ENCODE results near the gene MAGI1.
A peak's percentile ranks its signal among the peaks of the same experiment; 100 is the strongest.

The MAGI1 gene

DNA sequence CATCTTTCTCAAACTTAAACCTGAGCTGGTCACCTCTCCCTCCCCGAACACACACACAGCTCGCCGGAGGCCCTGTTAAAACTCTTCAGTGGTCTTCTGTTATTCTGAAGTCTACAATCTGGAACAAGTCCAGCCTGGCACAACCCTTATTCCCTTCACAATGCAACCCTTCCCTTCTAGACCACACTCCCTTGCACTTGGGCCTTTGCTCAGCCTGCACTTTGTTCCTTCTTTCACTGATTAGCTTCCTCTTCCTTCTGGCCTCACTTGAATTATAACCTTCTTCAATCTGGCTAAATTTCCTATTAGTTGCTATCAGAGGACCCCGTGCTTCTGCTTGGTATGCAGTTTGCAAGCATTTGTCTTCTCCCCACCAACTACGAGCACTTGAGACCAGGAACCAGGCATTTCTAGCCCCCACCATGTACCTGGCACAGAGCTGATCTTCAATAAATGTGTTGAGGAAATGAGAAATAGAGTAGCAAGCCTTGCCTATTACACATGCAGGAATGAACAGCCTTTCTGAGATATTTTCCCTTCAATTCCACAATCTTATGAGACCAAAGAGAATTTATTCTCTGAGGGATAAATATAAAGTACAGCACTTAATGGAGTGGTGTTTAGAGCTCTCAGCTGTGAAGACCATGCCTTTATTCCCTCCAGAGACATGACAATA, 687.8 kb downstream of the MAGI1 start:
- DNase-seq (ENCODE audit: low spot score) = no peak

DNA sequence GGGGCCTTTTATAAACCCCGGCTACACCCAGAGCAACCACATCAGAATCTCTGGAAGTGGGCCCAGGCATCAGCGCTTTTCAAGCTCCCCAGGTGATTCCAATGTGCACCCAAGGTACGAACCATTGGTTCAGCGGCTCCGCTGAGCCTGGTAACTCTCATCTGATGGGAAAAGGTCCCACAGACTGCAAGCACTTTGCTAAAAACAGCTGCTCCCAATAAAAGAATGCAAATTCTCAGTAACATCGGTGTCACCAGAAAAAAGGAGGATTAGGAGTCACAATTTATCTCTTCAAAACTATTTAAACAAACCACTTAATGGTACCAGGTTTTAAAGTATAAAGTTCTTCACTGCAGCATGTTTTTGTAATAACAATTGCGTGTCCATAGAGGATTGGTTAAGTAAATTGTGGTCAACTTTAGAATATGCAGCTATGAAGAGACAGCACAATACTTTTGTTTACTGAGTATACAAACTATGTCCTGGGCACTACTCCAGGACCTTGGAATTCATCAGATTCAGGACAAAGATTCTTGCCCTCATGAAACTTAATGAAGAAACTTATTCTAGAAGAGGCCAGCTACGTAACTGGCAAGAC, 690.2 kb downstream of the MAGI1 start:
- no peak for DNase-seq (ENCODE audit: low spot score)

DNA sequence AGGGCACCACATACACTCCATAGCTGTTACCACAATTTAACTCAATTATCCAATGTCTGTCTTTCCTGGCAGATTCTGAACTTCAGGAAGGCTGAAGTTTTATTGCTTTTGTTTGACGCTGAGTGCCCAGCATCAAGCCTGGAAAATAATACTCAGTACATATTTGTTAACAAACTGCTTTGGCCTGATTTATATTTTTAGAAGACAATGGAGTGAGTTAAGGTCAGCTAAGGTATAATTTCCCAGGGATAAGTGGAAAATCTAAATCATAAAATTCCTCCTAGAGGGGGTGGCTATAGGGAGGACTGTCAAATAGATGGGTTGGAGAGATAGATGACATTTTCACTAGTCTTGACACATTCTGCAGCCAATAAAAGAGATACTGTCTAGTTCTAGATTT, 691.6 kb downstream of the MAGI1 start:
- DNase-seq (ENCODE audit: low spot score) = no peak

DNA sequence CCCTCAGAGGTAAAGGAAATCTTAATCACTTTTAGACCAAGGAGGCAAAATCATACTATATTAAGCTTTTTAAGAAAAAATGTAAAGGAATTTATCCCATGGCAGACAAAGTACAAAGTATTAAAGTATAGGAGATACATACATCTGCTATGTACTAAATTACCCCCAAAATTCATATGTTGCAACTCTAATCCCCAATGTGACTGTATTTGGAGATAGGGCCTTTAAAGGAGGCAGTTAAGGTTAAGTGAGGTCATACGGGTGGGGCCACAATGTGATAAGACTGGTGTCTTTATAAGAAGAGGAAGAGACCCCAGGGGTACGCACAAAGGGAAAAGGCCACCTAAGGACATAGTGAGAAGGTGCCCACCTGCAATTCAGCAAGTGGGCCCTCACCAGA, 693.9 kb downstream of the MAGI1 start:
- no peak for DNase-seq (ENCODE audit: low spot score)

DNA sequence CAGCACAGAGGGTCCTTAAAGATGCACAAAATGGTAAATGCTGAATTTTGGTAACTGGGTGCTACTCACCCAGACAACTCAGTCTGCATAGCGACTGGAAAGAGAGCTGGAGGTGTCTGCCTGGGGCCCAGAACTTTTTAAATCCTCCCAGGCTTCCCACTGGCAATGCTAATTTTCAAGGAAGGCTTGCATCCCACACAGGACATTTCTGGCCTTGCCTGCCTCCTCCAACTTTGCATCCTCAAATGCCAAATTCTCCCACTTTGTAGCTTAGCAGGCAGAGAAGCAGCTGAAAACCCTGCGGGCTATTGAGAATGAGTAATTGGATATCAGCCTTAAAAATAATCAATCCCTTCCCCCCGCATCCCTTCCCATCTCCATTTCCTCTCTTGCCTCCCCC, 694.3 kb downstream of the MAGI1 start:
- DNase-seq (ENCODE audit: low spot score) = no peak

DNA sequence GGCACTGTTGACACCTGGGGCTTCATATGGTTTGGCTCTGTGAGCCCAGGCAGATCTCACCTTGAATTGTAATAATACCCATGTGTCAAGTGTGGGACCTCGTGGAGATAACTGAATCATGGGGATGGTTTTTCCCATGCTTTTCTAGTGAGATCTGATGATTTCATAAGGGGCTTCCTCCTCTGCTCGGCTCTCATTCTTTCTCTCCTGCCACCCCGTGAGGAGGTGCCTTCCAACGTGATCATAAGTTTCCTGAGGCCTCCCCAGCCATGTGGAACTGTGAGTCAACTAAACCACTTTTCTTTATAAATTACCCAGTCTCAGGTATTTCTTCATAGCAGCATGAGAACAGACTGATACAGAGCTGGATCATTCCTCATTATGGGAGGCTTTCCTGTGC, 695.0 kb downstream of the MAGI1 start:
- DNase-seq (ENCODE audit: low spot score) = peak; percentile 87

DNA sequence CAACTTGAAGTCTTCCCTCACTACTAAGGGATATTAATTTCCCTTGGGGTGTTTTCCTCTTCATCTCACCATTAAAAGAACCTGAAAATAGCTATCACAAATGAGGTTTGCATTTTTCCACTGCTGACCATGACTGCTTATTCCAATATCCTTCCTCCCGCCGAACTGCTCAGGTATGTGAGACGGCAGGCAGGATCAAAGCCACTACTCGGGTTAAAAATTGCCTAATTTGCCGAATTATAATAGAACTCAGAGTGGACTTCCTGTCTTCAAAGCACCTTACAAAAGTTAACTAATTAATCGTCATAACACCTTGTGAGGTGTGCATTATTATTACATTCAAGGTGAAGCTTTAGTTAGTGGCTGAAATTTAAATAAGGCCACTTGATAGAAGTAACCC, 695.7 kb downstream of the MAGI1 start:
- peak; percentile 69 for DNase-seq (ENCODE audit: low spot score)

DNA sequence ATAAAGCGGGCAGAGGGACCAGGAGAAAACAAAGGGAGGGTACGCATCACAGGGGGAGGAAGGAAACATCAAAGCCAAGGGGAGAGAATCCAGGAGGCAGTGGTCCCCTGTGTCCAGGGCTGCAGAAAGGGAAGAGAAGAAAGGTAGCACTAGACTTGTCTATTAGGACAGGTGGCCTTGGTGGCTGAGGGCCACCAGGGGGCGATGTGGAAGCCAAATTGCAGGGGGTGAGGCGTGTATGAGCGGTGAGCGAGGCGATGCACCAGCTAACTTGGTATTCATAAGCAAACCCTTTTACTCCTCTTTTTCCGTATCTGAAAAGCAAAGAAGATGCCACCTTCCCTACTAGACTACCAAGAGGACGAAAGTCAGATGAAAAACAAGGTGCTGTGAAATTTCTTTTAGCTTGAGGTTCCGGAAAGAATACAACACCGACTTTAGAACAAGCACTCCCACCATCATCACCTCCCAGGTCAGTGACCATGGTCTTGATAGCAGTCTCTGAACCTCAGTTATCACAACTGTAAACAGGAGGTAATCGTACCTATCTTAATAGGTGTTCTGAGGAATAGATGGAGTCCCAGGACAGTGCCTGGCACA, 696.5 kb downstream of the MAGI1 start:
- peak; percentile 63 for DNase-seq (ENCODE audit: low spot score)

DNA sequence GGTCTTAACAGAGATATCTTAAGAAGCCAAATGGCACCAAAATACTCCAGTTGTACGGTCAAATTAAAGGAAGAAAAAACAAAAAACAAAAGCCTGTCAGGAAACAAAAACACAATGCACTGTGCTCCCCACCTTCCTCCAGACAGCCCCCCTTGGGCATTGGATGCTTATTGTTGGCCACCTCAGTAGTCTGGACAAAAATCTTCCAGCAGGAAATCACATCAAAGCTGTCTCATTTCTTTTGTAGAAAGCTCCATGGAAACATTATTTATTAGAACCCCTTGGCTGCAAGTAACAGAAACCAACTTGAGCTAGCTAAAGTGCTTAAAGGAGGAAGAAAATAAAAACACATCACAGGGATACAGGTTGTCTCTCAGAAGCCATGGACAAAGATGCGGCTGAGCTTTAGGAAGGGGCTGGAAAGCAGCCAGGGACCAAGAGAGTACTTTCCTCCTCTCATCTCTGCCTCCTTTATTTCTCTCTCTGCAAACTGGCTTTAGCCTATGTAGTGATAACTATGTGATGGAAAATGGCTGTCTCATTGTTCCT, 699.5 kb downstream of the MAGI1 start:
- DNase-seq (ENCODE audit: low spot score) = no peak

DNA sequence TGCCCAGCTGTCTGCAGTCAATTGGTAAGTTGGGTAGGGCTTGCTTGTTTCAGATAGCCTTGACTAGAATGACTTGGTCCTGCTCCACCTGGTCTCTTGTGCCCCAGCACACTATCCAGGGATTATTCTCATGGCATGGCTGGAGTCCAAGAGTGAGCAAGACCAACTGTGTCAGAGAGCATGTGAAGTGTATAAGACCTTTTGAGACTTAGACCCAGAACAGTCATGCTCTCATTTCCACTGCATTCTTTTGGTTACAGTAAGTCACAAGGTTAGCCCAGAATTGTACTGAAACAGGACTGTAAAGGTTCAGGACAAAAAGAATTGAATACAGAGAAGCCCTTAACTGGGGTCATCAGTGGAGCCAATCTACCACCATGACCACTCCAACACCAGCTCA, 700.1 kb downstream of the MAGI1 start:
- peak; percentile 81 for DNase-seq (ENCODE audit: low spot score)

DNA sequence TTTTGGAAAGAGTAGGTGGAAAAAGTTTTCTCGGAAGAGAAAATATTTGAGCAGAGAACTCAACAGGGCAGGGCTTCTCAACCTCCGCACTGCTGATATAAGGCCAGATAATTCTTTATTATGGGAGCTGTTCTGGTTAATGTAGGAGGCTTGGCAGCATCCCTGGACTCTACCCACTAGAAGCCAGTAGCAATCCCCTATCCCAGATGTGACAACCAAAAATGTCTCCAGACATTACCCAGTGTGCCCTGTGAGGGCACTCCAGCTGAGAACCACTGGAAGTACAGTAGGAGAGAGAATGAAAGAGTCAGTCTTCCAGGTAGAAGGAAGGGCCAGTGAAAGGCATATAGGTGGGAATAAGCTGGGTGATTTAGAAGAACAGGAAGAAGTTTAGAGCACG, 703.1 kb downstream of the MAGI1 start:
- no peak for DNase-seq (ENCODE audit: low spot score)

DNA sequence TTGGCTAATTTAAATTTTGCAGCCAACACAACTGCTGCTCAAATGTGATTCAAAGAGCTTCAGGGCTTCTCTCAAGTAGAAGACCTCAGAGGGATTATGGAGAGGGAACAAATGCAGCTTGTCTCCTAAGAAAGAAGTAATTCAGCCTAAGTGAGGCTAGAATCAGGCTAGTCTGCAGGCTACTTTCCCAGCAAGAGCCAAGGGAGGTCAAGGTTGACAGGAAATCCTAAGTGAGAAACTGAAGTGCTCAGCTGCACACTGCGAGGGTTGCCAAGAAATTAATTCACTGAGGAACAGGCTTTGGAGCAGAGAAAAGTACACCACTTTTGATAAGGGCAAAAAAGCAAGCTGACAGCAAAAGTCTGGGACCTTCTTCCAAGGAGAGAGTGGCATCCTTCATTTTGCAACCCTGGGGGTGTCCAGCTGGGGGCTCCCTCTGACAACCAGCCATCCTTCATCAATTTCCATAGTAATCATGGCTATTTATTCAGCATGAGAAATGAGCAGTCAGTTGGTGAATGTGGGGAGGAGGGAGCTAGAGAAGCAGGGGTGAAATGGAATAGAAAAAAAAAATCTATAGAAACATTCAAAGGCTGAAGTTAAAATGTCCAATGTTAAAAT, 704.6 kb downstream of the MAGI1 start:
- peak; percentile 30 for DNase-seq (ENCODE audit: low spot score)

DNA sequence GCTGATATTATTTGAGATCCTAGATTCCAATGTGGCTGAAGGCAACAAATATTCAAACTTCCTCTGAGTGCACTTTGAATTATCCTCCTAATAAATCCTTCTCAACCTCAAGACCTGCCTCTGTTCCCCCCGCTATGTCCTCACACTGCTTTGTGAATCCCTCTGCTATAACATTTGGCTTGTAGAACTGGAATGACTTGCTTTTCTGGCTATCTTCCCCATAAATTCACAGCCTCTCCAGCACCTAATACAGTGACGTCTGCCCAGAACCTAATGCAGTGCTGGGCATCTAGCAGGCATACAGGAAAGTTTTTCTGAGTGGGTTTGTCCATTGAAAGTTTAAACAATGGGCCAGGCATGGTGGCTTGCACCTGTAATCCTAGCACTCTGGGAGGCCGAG, 707.0 kb downstream of the MAGI1 start:
- DNase-seq (ENCODE audit: low spot score) = no peak

DNA sequence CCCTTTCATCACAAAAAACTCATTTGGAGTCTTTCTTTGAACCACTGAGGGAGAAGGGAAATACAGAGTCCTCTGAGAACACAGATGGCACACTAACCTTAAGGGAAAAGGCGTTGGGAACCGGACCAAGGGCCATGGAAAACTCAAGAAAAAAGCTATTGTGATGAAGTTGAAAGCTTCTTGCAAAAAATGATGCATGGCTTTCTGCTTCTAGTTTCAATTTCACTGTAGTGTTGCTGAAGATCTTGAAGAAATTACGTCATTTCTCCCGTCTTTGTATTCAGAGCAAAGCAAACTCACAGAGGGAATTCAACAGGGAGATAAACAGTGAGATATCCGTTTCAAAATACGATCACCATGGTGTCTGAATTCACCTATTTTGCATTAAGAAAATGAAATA, 708.6 kb downstream of the MAGI1 start:
- no peak for DNase-seq (ENCODE audit: low spot score)

DNA sequence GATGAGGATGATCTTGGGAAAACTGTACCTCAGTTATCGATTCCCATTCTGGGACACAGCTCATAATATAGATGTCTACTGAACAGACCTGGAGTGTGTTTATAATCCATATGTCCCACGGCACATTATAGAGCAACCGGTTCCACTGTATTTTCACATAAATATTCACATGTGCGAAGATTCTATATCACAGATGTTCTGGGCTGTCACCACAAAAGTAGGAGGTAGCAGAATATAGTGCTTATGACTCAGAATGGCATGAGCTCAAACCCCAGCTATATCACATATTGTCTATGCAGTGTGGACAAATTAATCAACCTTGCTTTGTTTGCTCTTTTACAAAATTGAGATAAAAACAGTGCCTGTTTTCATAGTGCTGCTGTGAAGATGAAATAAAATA, 710.6 kb downstream of the MAGI1 start:
- no peak for DNase-seq (ENCODE audit: low spot score)

DNA sequence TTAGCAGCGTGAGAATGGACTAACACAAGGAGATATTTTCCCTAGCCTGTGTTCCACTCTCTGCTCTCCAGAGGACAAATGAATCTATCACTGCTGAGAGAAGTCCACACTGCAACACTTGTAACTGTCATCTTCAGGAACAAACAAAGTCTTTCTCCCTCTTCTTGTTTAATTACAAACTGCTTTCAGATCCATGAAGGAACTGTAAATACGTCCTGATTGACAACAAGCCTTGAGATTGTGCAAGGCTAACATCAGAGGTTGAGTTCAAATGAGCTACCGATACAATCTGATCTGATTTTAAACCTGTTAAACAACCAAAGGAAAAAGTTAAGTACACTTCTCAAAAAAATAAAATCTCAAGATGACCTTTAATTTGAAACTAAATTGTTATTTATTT, 712.1 kb downstream of the MAGI1 start:
- no peak for DNase-seq (ENCODE audit: low spot score)

DNA sequence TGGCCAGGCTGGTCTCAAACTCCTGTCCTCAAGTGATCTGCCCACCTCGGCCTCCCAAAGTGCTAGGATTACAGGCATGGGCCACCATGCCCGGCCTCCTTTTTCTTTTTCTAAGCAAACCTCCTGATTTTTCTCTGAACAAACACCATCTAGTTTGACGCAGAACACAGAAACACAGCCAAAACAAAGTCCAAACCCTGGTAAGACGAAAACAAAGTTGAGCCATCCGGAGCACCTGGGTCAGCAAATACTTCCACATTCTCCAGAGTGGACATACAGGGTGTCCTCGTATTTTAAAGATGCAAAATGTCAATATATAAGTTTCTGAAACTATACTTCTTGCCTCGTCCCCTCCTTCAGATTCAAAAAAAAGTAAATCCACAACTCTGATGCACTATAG, 715.8 kb downstream of the MAGI1 start:
- no peak for DNase-seq (ENCODE audit: low spot score)

DNA sequence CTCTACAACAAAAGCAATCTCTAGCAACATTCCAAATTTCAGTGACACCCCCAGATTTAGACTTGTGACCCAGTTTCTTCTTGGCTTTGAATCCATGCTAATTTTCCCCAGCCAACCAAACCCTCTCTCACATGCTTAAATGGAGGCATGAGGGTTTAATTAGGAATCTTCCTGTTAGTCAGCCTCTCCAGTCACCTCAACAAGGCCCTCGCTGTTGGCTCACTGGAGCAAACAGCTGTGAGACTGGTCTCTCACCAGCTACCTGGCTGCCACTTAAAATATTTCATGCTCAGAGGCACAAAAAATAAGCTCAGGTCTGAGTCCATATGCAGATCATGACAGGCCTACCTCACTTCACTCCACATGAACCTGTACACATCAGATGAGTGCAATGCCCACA, 720.5 kb downstream of the MAGI1 start:
- DNase-seq (ENCODE audit: low spot score) = peak; percentile 19

DNA sequence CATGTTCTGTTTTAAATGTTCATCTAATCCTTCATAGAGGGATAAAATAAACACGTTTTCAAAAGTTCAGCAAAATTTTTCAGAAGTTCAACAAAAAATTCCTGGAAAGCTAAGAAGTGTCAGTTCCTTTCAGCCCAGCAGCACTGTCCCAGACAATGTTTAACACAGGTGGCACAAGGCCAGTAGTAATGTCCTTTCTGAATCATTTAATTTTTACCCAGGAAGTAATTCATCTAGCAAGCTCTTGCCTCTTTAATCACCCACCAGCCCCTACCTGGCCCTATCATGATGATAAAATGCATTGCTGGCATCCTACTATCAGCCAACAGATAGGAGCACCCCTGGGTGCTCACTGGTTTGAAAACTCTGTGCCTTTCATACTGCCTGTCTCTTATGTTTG, 723.8 kb downstream of the MAGI1 start:
- DNase-seq (ENCODE audit: low spot score) = peak; percentile 60

DNA sequence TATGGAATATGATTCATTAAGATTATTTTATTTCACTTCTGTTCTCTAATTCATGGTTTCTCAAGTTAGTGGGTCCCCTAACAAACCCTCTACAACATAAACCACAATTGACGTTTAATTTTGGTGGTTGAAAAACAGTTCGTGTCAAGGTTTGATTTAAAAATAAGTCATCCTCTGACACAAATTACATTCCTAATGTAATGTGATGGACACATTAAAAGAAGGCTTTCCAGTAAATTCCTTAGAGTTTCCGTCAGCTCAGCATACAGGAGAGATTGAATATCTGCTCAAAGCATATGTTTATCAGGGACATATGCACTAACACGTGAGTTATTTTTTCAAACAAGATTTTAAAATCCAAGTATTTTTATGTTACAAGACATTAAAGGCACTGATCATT, 724.4 kb downstream of the MAGI1 start:
- no peak for DNase-seq (ENCODE audit: low spot score)

DNA sequence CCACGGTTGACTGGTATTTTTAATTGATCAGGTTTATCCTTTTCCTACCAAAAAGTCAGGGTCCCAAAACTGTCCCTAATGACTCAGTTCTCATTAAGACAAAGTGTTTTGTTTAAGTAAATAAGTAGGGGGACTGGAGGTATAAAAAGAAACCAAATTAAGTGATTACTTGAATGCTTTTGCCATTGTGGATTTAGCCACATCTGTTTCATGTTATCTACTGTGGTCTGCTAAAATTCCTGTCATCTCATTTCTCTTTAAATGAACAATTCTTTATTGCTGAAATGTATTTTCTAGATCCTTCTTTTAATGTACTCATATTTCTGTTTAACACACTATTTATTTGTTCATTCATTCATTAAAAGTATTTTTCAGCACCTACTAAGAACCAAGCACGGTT, 725.1 kb downstream of the MAGI1 start:
- DNase-seq (ENCODE audit: low spot score) = no peak

DNA sequence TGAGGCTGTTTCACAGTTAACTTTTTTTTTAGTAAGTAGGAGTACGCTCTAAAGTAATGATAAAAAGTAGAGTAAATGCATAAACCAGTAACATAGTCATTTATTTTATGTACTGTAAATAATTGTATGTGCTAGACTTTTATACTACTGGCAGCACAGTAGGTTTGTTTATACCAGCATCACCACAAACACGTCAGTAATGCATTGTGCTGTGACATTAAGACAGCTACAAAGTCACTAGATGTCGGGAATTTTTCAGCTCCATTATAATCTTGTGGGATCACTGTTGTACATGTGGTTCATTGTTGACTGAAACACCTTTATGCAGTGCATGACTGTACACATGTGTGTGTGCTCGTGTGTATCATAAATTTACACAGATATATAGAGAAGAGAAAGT, 732.9 kb downstream of the MAGI1 start:
- no peak for DNase-seq (ENCODE audit: low spot score)

Measured in kidney tubule cell (primary cell).